Parathyroid adenoma (tissue), 2 donors: Measurements from ENCODE around the gene SLC6A20.

Experiments used
- H2AFZ ChIP-seq: fragments of 300-600 bp; sonication (generic); one replicate; pipeline ENCODE4 v1.7.0; 2017; ENCODE audit warnings: antibody characterized with exemption, mild to moderate bottlenecking
- H3K27ac ChIP-seq: fragments of 300-600 bp; sonication (generic); one replicate; pipeline ENCODE4 v1.7.0; 2017
- H3K27me3 ChIP-seq: fragments of 300-600 bp; sonication (generic); one replicate; pipeline ENCODE4 v1.7.0; 2017; ENCODE audit warnings: low read length; ENCODE audit not compliant: control insufficient read depth, insufficient read depth
- H3K36me3 ChIP-seq: fragments of 300-600 bp; sonication (generic); one replicate; pipeline ENCODE4 v1.7.0; 2017; ENCODE audit warnings: low read length; ENCODE audit not compliant: control insufficient read depth, insufficient read depth
- H3K4me1 ChIP-seq: fragments of 300-600 bp; sonication (generic); one replicate; pipeline ENCODE4 v1.7.0; 2017; ENCODE audit warnings: control low read depth
- H3K4me2 ChIP-seq: fragments of 300-600 bp; sonication (generic); one replicate; pipeline ENCODE4 v1.7.0; 2017; ENCODE audit warnings: low read length
- H3K4me3 ChIP-seq: fragments of 300-600 bp; sonication (generic); one replicate; pipeline ENCODE4 v1.7.0; 2017; ENCODE audit warnings: low read depth, low read length
- H3K79me2 ChIP-seq: fragments of 300-600 bp; sonication (generic); one replicate; pipeline ENCODE4 v1.7.0; 2017; ENCODE audit warnings: control low read depth
- H3K9ac ChIP-seq: fragments of 300-600 bp; sonication (generic); one replicate; pipeline ENCODE4 v1.7.0; 2017; ENCODE audit warnings: mild to moderate bottlenecking
- H3K9me3 ChIP-seq: fragments of 300-600 bp; sonication (generic); one replicate; pipeline ENCODE4 v1.7.0; 2017; ENCODE audit warnings: low read length; ENCODE audit not compliant: control insufficient read depth
- CTCF ChIP-seq: fragments of 300-600 bp; sonication (generic); IDR thresholded peaks from one replicate; pipeline ENCODE4 v1.7.0; 2017; ENCODE audit warnings: antibody characterized with exemption, mild to moderate bottlenecking
- donor health status: primary hyperparathyroidism.

The SLC6A20 gene

GRCh38 chr3:45762647-45763302 is 33.6 kb downstream of the SLC6A20 start:
- no peaks in the 10 kb centered on the region for H3K79me2 ChIP-seq
- no peaks in the 10 kb centered on the region for H3K27me3 ChIP-seq
- H3K36me3 ChIP-seq: no peaks in the 10 kb centered on the region
- no peaks in the 10 kb centered on the region for H3K4me1 ChIP-seq
- no peak overlapping the region for H3K27ac ChIP-seq
- H3K9me3 ChIP-seq: no peaks in the 10 kb centered on the region
- no peak for TF ChIP-seq CTCF
- no peak overlapping the region for H3K9ac ChIP-seq
- no peak overlapping the region for H2AFZ ChIP-seq
- no peak overlapping the region for H3K4me2 ChIP-seq
- H3K4me3 ChIP-seq: no peak overlapping the region

GRCh38 chr3:45761831-45762230 is 34.5 kb downstream of the SLC6A20 start:
- Histone ChIP-seq H3K36me3 (no peaks in the 10 kb centered on the region), H3K27me3 (no peaks in the 10 kb centered on the region), H3K4me1 (no peaks in the 10 kb centered on the region), H3K27ac (no peak overlapping the region), H3K4me3 (no peak overlapping the region), H2AFZ (no peak overlapping the region), H3K79me2 (no peaks in the 10 kb centered on the region), H3K9me3 (no peaks in the 10 kb centered on the region), H3K9ac (no peak overlapping the region), H3K4me2 (no peak overlapping the region)
- no peak for TF ChIP-seq CTCF

- H3K4me3 ChIP-seq: no peak overlapping the region
- no peak overlapping the region for H3K4me2 ChIP-seq
- no peaks in the 10 kb centered on the region for H3K9me3 ChIP-seq
- no peak overlapping the region for H3K9ac ChIP-seq
- no peaks in the 10 kb centered on the region for H3K4me1 ChIP-seq
- H3K36me3 ChIP-seq: no peaks in the 10 kb centered on the region
- H3K27ac ChIP-seq: no peak overlapping the region
- TF ChIP-seq CTCF: peak; percentile 55
- no peaks in the 10 kb centered on the region for H3K79me2 ChIP-seq
- H2AFZ ChIP-seq: peak overlapping the region; percentile 59
- no peaks in the 10 kb centered on the region for H3K27me3 ChIP-seq
Measured at GRCh38 chr3:45760878-45761711, 35.2 kb downstream of the SLC6A20 start.

GRCh38 chr3:45759851-45760250 is 36.5 kb downstream of the SLC6A20 start:
- Histone ChIP-seq H3K4me2 (no peak overlapping the region), H3K4me1 (no peaks in the 10 kb centered on the region), H3K4me3 (no peak overlapping the region), H3K27me3 (no peaks in the 10 kb centered on the region), H2AFZ (no peak overlapping the region), H3K27ac (no peak overlapping the region), H3K79me2 (no peaks in the 10 kb centered on the region), H3K9ac (no peak overlapping the region), H3K36me3 (no peaks in the 10 kb centered on the region), H3K9me3 (no peaks in the 10 kb centered on the region)
- TF ChIP-seq CTCF: no peak
